IMR-90 (cell line): ENCODE data around the gene CARD8. TPM values are rescaled to one million over a fixed set of nuclear protein-coding genes. Genes with fewer than 3 reads are reported as not detected.

Experiments
- ATAC-seq: fragments of 200-7000 bp; cut with Tn5 transposase; 2 replicates; pipeline ENCODE4 v1.9.1; 2020; ENCODE audit warnings: low read depth, mild to moderate bottlenecking, moderate library complexity
- BruUV-seq: library from RNA; stranded (reverse); fragments of 400-500 nt; replicated peaks from 2 replicates; lab custom pipeline; 2021; lab: Mats Ljungman, UMichigan
- CTCF ChIA-PET: fragments of 300-600 bp; formaldehyde crosslinking; extraction: SDS; loops from one replicate; lab custom pipeline; 2021; ENCODE audit warnings: antibody characterized with exemption; lab: Yijun Ruan, JAX
- POLR2A ChIA-PET: fragments of 300-600 bp; sonication (Branson Sonifier 250); formaldehyde crosslinking; loops from one replicate; lab custom pipeline; 2022; ENCODE audit warnings: antibody characterized with exemption; ENCODE audit not compliant: unreplicated experiment; lab: Charles Lee
- DNase-seq: peaks from one replicate; pipeline ENCODE4 v3.0.0; 2013
- H2AFZ ChIP-seq: replicated peaks from 2 replicates; pipeline ENCODE3; 2013; ENCODE audit warnings: low read length, mild to moderate bottlenecking; ENCODE audit not compliant: poor library complexity
- H2AK5ac ChIP-seq: 2 replicates; pipeline ENCODE4 v1.6.1; 2013; ENCODE audit warnings: low read depth, low read length, inconsistent platforms
- H2AK9ac ChIP-seq: replicated peaks from 2 replicates; pipeline ENCODE3; 2013; ENCODE audit warnings: mild to moderate bottlenecking, low read depth, low read length, moderate library complexity; ENCODE audit not compliant: poor library complexity
- H2BK120ac ChIP-seq: 2 replicates; pipeline ENCODE4 v1.6.1; 2013; ENCODE audit warnings: low read depth, low read length, inconsistent platforms
- H2BK15ac ChIP-seq: 3 replicates; pipeline ENCODE4 v1.6.1; 2013; ENCODE audit warnings: low read depth, low read length, inconsistent platforms
- H2BK20ac ChIP-seq: 2 replicates; pipeline ENCODE4 v1.6.1; 2013; ENCODE audit warnings: low read depth, mild to moderate bottlenecking, inconsistent platforms, low read length, moderate library complexity
- H2BK5ac ChIP-seq: 2 replicates; pipeline ENCODE4 v1.6.1; 2013; ENCODE audit warnings: mild to moderate bottlenecking, low read depth, low read length, inconsistent platforms; ENCODE audit not compliant: poor library complexity, severe bottlenecking
- H3K14ac ChIP-seq: replicated peaks from 2 replicates; pipeline ENCODE4 v1.6.1; 2013; ENCODE audit warnings: low read depth, low read length, inconsistent platforms
- H3K18ac ChIP-seq: 2 replicates; pipeline ENCODE4 v1.6.1; 2013; ENCODE audit warnings: low read depth, low read length, control low read depth
- H3K23ac ChIP-seq: 2 replicates; pipeline ENCODE4 v1.6.1; 2013; ENCODE audit warnings: low read depth, low read length, inconsistent platforms
- H3K27ac ChIP-seq: 2 replicates; pipeline ENCODE4 v1.5.1; 2013; ENCODE audit warnings: mild to moderate bottlenecking, control low read depth, low read length; ENCODE audit not compliant: insufficient read depth
- H3K27me3 ChIP-seq: 2 replicates; pipeline ENCODE4 v1.6.1; 2013; ENCODE audit warnings: low read length; ENCODE audit not compliant: control insufficient read depth, insufficient read depth
- H3K36me3 ChIP-seq: 2 replicates; pipeline ENCODE4 v1.6.1; 2013; ENCODE audit warnings: low read length, mixed read lengths; ENCODE audit not compliant: control insufficient read depth, insufficient read depth
- H3K4ac ChIP-seq: 2 replicates; pipeline ENCODE4 v1.6.1; 2013; ENCODE audit warnings: low read depth, low read length, inconsistent platforms
- H3K4me1 ChIP-seq: 2 replicates; pipeline ENCODE4 v1.6.1; 2013; ENCODE audit warnings: low read length, mixed read lengths; ENCODE audit not compliant: control insufficient read depth, insufficient read depth
- H3K4me2 ChIP-seq: 2 replicates; pipeline ENCODE4 v1.6.1; 2013; ENCODE audit warnings: low read depth, mild to moderate bottlenecking, control low read depth, low read length, moderate library complexity
- H3K4me3 ChIP-seq: 2 replicates; pipeline ENCODE4 v1.5.1; 2013; ENCODE audit warnings: low read depth, mild to moderate bottlenecking, control low read depth, low read length, moderate library complexity; ENCODE audit not compliant: insufficient read depth
- H3K56ac ChIP-seq: 2 replicates; pipeline ENCODE4 v1.6.1; 2013; ENCODE audit warnings: low read length, inconsistent platforms; ENCODE audit not compliant: insufficient read depth; ENCODE audit errors: extremely low read depth
- H3K79me1 ChIP-seq, 2 experiments: 2 replicates each; pipeline ENCODE4 v1.6.1; 2013; ENCODE audit warnings: low read length in 2 of 2, inconsistent platforms in 1 of 2, low read depth in 1 of 2
- H3K9ac ChIP-seq: 2 replicates; pipeline ENCODE4 v1.6.1; 2013; ENCODE audit warnings: low read depth, low read length, control low read depth
- H3K9me1 ChIP-seq: 2 replicates; pipeline ENCODE4 v1.6.1; 2013; ENCODE audit warnings: low read length, inconsistent platforms; ENCODE audit not compliant: insufficient read depth
- H3K9me3 ChIP-seq: 2 replicates; pipeline ENCODE4 v1.6.1; 2013; ENCODE audit warnings: low read length; ENCODE audit not compliant: control insufficient read depth, insufficient read depth
- H4K20me1 ChIP-seq: 2 replicates; pipeline ENCODE4 v1.6.1; 2013; ENCODE audit warnings: low read length, inconsistent platforms; ENCODE audit not compliant: insufficient read depth
- H4K5ac ChIP-seq: 2 replicates; pipeline ENCODE4 v1.6.1; 2013; ENCODE audit warnings: mild to moderate bottlenecking, low read depth, low read length, control low read depth
- H4K8ac ChIP-seq, 2 experiments: 2 replicates each; pipeline ENCODE4 v1.6.1; 2013; ENCODE audit warnings: low read depth in 2 of 2, low read length in 2 of 2, control low read depth in 1 of 2, inconsistent platforms in 1 of 2
- H4K91ac ChIP-seq: 2 replicates; pipeline ENCODE4 v1.6.1; 2013; ENCODE audit warnings: low read depth, low read length, inconsistent platforms; ENCODE audit not compliant: insufficient read depth
- CHD1 ChIP-seq: IDR thresholded peaks from 2 replicates; pipeline ENCODE4 v1.6.1; 2012; ENCODE audit warnings: low read depth, low read length, improper control_type of control experiment
- MAFK ChIP-seq: IDR thresholded peaks from 2 replicates; pipeline ENCODE4 v1.6.1; 2012; ENCODE audit warnings: low read depth, low read length, improper control_type of control experiment
- WGBS, 2 experiments: methylation state at CpG; one replicate each; pipeline versions ENCODE4 v1.1.5 to v1.1.7; 2013; ENCODE audit warnings: missing lambda C conversion rate in 2 of 2; ENCODE audit not compliant: insufficient read length in 1 of 2; ENCODE audit errors: extremely low coverage in 2 of 2; 5-methylcytosine and 5-hydroxymethylcytosine counted together
- dilution Hi-C: fragments of 300-500 bp; cut with HindIII; formaldehyde crosslinking; loops from one replicate; pipeline ENCODE4 v1.14.3; 2018; ENCODE audit warnings: low sequenced_read_pairs; ENCODE audit not compliant: unreplicated experiment
- in situ Hi-C: fragments of 300-500 bp; cut with MboI; formaldehyde crosslinking; loops from 3 replicates; pipeline ENCODE4 v1.14.3; 2019; ENCODE audit warnings: low sequenced_read_pairs, inconsistent platforms, mixed read lengths
- intact Hi-C: fragments of 100-400 bp; cut with micrococcal nuclease; formaldehyde crosslinking; loops from 2 replicates; pipeline ENCODE4 v1.10.0; 2022
- polyA plus RNA-seq, 3 experiments: library from polyadenylated mRNA; depleted of rRNA; stranded (reverse); fragments of >200 nt; gene quantifications; 2 replicates each; pipeline ENCODE4 v1.2.3, GENCODE V29; 2012; ENCODE audit warnings: low replicate concordance in 1 of 3
- total RNA-seq: library from RNA; depleted of rRNA; stranded (reverse); fragments of >200 nt; gene quantifications from 2 replicates; pipeline ENCODE4 v1.2.3, GENCODE V29; 2012

CARD8 gene
- total and polyA plus RNA-seq, 2 of the 4 experiments (the other 2 are of a cell fraction): 11.3 to 15.5 TPM

GRCh38 chr19:48250290-48251025 is 5.3 kb downstream of the CARD8 start:
- Histone ChIP-seq H3K56ac (no peak overlapping the region), H3K4ac (no peak overlapping the region), H3K9ac (no peak overlapping the region), H4K8ac (no peak overlapping the region), H3K4me3 (no peak overlapping the region), H3K4me2 (no peak overlapping the region), H2AFZ (no peak overlapping the region), H2BK20ac (no peak overlapping the region), H4K20me1 (no peaks in the 10 kb centered on the region), H3K9me3 (no peaks in the 10 kb centered on the region), H2AK5ac (no peak overlapping the region), H3K23ac (no peak overlapping the region), H3K18ac (no peak overlapping the region), H3K9me1 (no peaks in the 10 kb centered on the region), H4K5ac (no peak overlapping the region), H3K79me1 (peaks cover 22 to 48% of the 10 kb centered on the region in 2 experiments), H3K14ac (no peak overlapping the region), H3K36me3 (peaks cover 11% of the 10 kb centered on the region), H2BK15ac (no peak overlapping the region), H3K4me1 (no peaks in the 10 kb centered on the region), H3K27me3 (no peaks in the 10 kb centered on the region), H2BK120ac (no peak overlapping the region), H3K27ac (no peak overlapping the region), H4K91ac (no peak overlapping the region), H2AK9ac (no peak overlapping the region), H2BK5ac (no peak overlapping the region)
- ChIA-PET CTCF (no interaction called here), POLR2A (no interaction called here)
- DNase-seq (no peak), ATAC-seq (no peak)
- no CpG with 5 or more reads among the region's 2 CpGs for WGBS, 2 experiments
- TF ChIP-seq CHD1 (no peak), MAFK (peak; percentile 89)
- no TSS peak for BruUV-seq
- dilution Hi-C loops: no loop called here
- intact Hi-C loops: no loop called here
- in situ Hi-C loops: no loop called here
